GM12878 (cell line): ENCODE measurements around the gene ETV2. TPM values are rescaled to one million over a fixed set of nuclear protein-coding genes. Genes with fewer than 3 reads are reported as not detected.

Experiments
- ATAC-seq: fragments of 200-7000 bp; cut with Tn5 transposase; 3 replicates; pipeline ENCODE4 v1.9.1; 2020; ENCODE audit warnings: mild to moderate bottlenecking, moderate library complexity
- BruUV-seq: library from RNA; stranded (reverse); fragments of 400-500 nt; replicated peaks from 2 replicates; lab custom pipeline; 2021; lab: Mats Ljungman, UMichigan
- CTCF ChIA-PET: fragments of 300-600 bp; sonication (Branson Sonifier 250); formaldehyde crosslinking; extraction: SDS; loops from one replicate; lab custom pipeline; 2021; ENCODE audit warnings: inconsistent platforms; lab: Yijun Ruan, JAX
- POLR2A ChIA-PET: fragments of 350-600 bp; formaldehyde crosslinking; extraction: SDS; loops from one replicate; lab custom pipeline; 2021; ENCODE audit warnings: inconsistent platforms; lab: Charles Lee
- RAD21 ChIA-PET: fragments of 300-600 bp; sonication (Branson Sonifier 250); formaldehyde crosslinking; loops from one replicate; lab custom pipeline; 2023; ENCODE audit warnings: antibody characterized with exemption; ENCODE audit not compliant: unreplicated experiment; lab: Charles Lee
- SMC1A ChIA-PET: fragments of 300-600 bp; sonication (Branson Sonifier 250); formaldehyde crosslinking; loops from one replicate; lab custom pipeline; 2023; ENCODE audit not compliant: unreplicated experiment, uncharacterized antibody; lab: Charles Lee
- DNase-seq: peaks from one replicate; pipeline ENCODE4 v3.0.0-alpha.2; 2011; ENCODE audit warnings: low read depth, low spot score
- FAIRE-seq: peaks from 3 replicates; lab custom pipeline; 2011; peaks lifted over from hg19 to GRCh38; lab: Jason Lieb, UNC
- H2AFZ ChIP-seq: 2 replicates; pipeline ENCODE4 v1.6.0; 2011; ENCODE audit warnings: low read depth, low read length, control low read depth; ENCODE audit not compliant: control insufficient read depth
- H3K27ac ChIP-seq: 2 replicates; pipeline ENCODE4 v1.5.1; 2011; ENCODE audit warnings: control low read depth; ENCODE audit not compliant: control insufficient read depth, insufficient read depth
- H3K27me3 ChIP-seq, 2 experiments: replicated peaks in 1 of 2; 2 replicates each; pipeline versions ENCODE4 v1.6.0 to v1.6.1; 2011; ENCODE audit warnings: low read length in 1 of 2; ENCODE audit not compliant: control insufficient read depth in 2 of 2, insufficient read depth in 2 of 2
- H3K36me3 ChIP-seq, 2 experiments: 2 replicates each; pipeline ENCODE4 v1.5.1; 2011; ENCODE audit warnings: low read length in 1 of 2; ENCODE audit not compliant: control insufficient read depth in 2 of 2, insufficient read depth in 2 of 2
- H3K4me1 ChIP-seq: 2 replicates; pipeline ENCODE4 v1.6.1; 2011; ENCODE audit warnings: mild to moderate bottlenecking, low read length, moderate library complexity, mixed read lengths; ENCODE audit not compliant: control insufficient read depth, insufficient read depth
- H3K4me2 ChIP-seq: 2 replicates; pipeline ENCODE4 v1.6.0; 2011; ENCODE audit warnings: control low read depth; ENCODE audit not compliant: control insufficient read depth, insufficient read depth
- H3K4me3 ChIP-seq: fragments of 200-600 bp; sonication (generic); 2 replicates; pipeline ENCODE4 v1.5.1; 2016
- H3K79me2 ChIP-seq: 2 replicates; pipeline ENCODE4 v1.6.0; 2011; ENCODE audit warnings: low read length; ENCODE audit not compliant: control insufficient read depth, insufficient read depth
- H3K9ac ChIP-seq: 2 replicates; pipeline ENCODE4 v1.8.0; 2011; ENCODE audit warnings: low read length, control low read depth, mixed read lengths; ENCODE audit not compliant: control insufficient read depth, insufficient read depth
- H3K9me3 ChIP-seq: replicated peaks from 3 replicates; pipeline ENCODE4 v1.5.1; 2011; ENCODE audit warnings: mild to moderate bottlenecking, low read length; ENCODE audit not compliant: control insufficient read depth, insufficient read depth
- H4K20me1 ChIP-seq: 2 replicates; pipeline ENCODE4 v1.6.0; 2011; ENCODE audit not compliant: control insufficient read depth, insufficient read depth
- CBX5 ChIP-seq: sonication (generic); IDR thresholded peaks from 2 replicates; pipeline ENCODE4 v1.6.1; 2016; ENCODE audit warnings: low read depth, moderate library complexity, mild to moderate bottlenecking, inconsistent platforms
- EP300 ChIP-seq, 2 experiments: fragments of 150-350 bp in 1 of 2; IDR thresholded peaks; 2 replicates each; pipeline ENCODE4 v1.6.1; 2011 to 2012; ENCODE audit warnings: low read depth in 2 of 2, low read length in 2 of 2, borderline replicate concordance in 1 of 2, improper control_type of control experiment in 1 of 2, inconsistent platforms in 1 of 2; ENCODE audit not compliant: control insufficient read depth in 1 of 2
- MTA3 ChIP-seq: IDR thresholded peaks from 2 replicates; pipeline ENCODE4 v1.6.1; 2012; ENCODE audit warnings: low read length, inconsistent platforms, borderline replicate concordance
- NFIC ChIP-seq: IDR thresholded peaks from 2 replicates; pipeline ENCODE4 v1.6.1; 2012; ENCODE audit warnings: low read depth, mild to moderate bottlenecking, inconsistent platforms, low read length, moderate library complexity
- NR2C1 ChIP-seq: fragments of 450-650 bp; IDR thresholded peaks from 2 replicates; pipeline ENCODE4 v1.6.1; 2017; ENCODE audit warnings: antibody characterized with exemption, mild to moderate bottlenecking, moderate library complexity
- NR2F1 ChIP-seq: fragments of 450-650 bp; conservative IDR thresholded peaks from 2 replicates; pipeline ENCODE4 v1.6.1; 2017; ENCODE audit warnings: mild to moderate bottlenecking
- WGBS: methylation state at CpG from one replicate; pipeline ENCODE4 v1.1.6; 2016; ENCODE audit warnings: low lambda C conversion rate; ENCODE audit not compliant: insufficient replicate concordance, insufficient coverage; ENCODE audit errors: missing lambda C conversion rate; 5-methylcytosine and 5-hydroxymethylcytosine counted together
- in situ Hi-C: fragments of 300-500 bp; cut with MboI; formaldehyde crosslinking; loops from 9 replicates; pipeline ENCODE4 v1.14.3; 2018; ENCODE audit warnings: mixed read lengths
- intact Hi-C: fragments of 100-400 bp; cut with micrococcal nuclease; formaldehyde crosslinking; loops from one replicate; pipeline ENCODE4 v1.14.2; 2022; ENCODE audit not compliant: unreplicated experiment
- polyA plus RNA-seq, 11 experiments: library from polyadenylated mRNA; depleted of rRNA in 4 of 11; unstranded in 6 of 11; stranded (reverse) in 5 of 11; fragments of >200 nt; fragmentation: Nextera tagmentation in 4 of 11; fragmentation: Illumina TruSeq in 1 of 11; extraction: Ambion mirVana in 4 of 11; extraction: Trizol in 1 of 11; gene quantifications; 1 replicate in 1 of 11; 2 replicates in 10 of 11; pipeline versions ENCODE4 v1.2.1 to v1.2.3, GENCODE V29; 2011 to 2016; ENCODE audit warnings: inconsistent platforms in 2 of 11, missing spikeins in 2 of 11, low read depth in 1 of 11
- total RNA-seq, 4 experiments: library from RNA; depleted of rRNA in 3 of 4; stranded (reverse); fragments of >200 nt in 3 of 4; fragmentation: Illumina TruSeq in 1 of 4; extraction: Trizol in 1 of 4; gene quantifications; 2 replicates each; pipeline versions ENCODE4 v1.2.1 to v1.2.3, GENCODE V29; 2013 to 2021
- TF ChIP-seq, protein P1 (sequence below): fragments of 450-650 bp; IDR thresholded peaks from 2 replicates; pipeline ENCODE4 v1.6.1; 2016; ENCODE audit warnings: mild to moderate bottlenecking
- TF ChIP-seq, protein P2 (sequence below): fragments of 450-650 bp; IDR thresholded peaks from 2 replicates; pipeline ENCODE4 v1.6.1; 2018; ENCODE audit warnings: mild to moderate bottlenecking, low read depth, moderate library complexity; ENCODE audit not compliant: partially characterized antibody
- TF ChIP-seq, protein P3 (sequence below): fragments of 450-650 bp; IDR thresholded peaks from 2 replicates; pipeline ENCODE4 v1.6.1; 2017; ENCODE audit warnings: low read depth, mild to moderate bottlenecking, moderate library complexity
- TF ChIP-seq, protein P4 (sequence below): IDR thresholded peaks from 2 replicates; pipeline ENCODE4 v1.6.1; 2012; ENCODE audit warnings: low read length, inconsistent platforms

The ETV2 gene
- total and polyA plus RNA-seq, 10 of the 15 experiments (the other 5 are each of a cell fraction or from before 2014, with no cell fraction given) = 0.10 to 1.4 (median 0.54) TPM; not detected in 1

DNA sequence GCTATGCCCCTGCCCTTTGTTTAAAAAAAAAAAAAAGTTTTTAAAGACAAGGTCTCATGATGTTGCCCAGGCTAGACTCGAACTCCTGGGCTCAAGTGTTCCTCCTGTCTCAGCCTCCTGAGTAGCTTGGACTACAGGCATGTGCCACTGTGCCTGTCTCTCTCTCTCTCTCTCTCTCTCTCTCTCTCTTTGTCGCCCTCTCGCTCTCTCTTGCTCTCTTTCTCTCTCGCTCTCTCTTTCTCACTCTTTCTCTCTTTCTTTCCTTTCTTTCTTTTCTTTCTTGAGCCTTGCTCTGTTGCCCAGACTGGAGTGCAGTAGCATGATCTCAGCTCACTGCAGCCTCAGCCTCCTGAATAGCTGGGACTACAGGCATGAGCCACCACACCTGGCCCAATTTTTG, 14.1 kb downstream of the ETV2 start:
- Histone ChIP-seq H3K4me2 (no peak overlapping the region), H3K9me3 (no peaks in the 10 kb centered on the region), H3K27ac (no peak overlapping the region), H3K79me2 (peaks cover 5% of the 10 kb centered on the region), H4K20me1 (no peaks in the 10 kb centered on the region), H3K36me3 (peaks cover 13 to 14% of the 10 kb centered on the region in 2 experiments; a peak in 3 of 4 replicates), H3K27me3 (no peaks in the 10 kb centered on the region), H3K4me3 (no peak overlapping the region), H3K9ac (no peak overlapping the region), H2AFZ (no peak overlapping the region), H3K4me1 (no peaks in the 10 kb centered on the region)
- TF ChIP-seq NR2F1 = no peak
- TF ChIP-seq NFIC = no peak
- TF ChIP-seq, protein P1, sequence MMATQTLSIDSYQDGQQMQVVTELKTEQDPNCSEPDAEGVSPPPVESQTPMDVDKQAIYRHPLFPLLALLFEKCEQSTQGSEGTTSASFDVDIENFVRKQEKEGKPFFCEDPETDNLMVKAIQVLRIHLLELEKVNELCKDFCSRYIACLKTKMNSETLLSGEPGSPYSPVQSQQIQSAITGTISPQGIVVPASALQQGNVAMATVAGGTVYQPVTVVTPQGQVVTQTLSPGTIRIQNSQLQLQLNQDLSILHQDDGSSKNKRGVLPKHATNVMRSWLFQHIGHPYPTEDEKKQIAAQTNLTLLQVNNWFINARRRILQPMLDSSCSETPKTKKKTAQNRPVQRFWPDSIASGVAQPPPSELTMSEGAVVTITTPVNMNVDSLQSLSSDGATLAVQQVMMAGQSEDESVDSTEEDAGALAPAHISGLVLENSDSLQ = no peak
- 100% methylated on average over 4 of the region's 4 CpGs for WGBS
- ChIA-PET RAD21 (no interaction called here), CTCF (interaction anchor here (2.0 kb wide), 1 partner anchor 107 kb away, joined by 9 read pairs; no protein-coding TSS in a partner anchor), SMC1A (no interaction called here), POLR2A (no interaction called here)
- no TSS peak for BruUV-seq
- in situ Hi-C loops (no loop called here), intact Hi-C loops (no loop called here)
- FAIRE-seq (no peak), ATAC-seq (no peak), DNase-seq (no peak)

DNA sequence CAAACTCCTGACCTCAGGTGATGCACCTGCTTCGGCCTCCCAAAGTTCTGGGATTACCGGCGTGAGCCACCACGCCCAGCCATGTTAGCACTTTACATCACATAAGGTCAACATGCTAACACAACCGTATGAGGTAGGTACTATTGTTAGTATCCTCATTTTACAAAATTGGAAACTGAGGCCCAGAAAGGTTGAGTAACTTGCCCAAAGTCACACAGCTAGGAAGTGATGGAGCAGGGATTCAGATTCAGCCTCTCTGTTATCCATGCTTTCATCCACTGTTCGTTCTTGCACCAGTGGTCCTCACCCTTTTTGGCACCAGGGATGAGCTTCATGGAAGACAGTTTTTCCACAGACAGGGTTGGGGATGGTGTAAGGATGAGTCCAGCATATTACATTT, 15.2 kb downstream of the ETV2 start:
- SMC1A ChIA-PET = no interaction called here
- BruUV-seq = no TSS peak
- Histone ChIP-seq H3K4me1 (no peaks in the 10 kb centered on the region), H3K4me3 (no peak overlapping the region), H3K4me2 (no peak overlapping the region), H3K36me3 (peaks cover 12 to 13% of the 10 kb centered on the region in 2 experiments; a peak in 3 of 4 replicates), H3K9me3 (no peaks in the 10 kb centered on the region), H3K27ac (no peak overlapping the region), H3K27me3 (no peaks in the 10 kb centered on the region), H4K20me1 (no peaks in the 10 kb centered on the region), H2AFZ (no peak overlapping the region), H3K9ac (no peak overlapping the region), H3K79me2 (no peaks in the 10 kb centered on the region)
- intact Hi-C loops (no loop called here), in situ Hi-C loops (no loop called here)
- RAD21 ChIA-PET = no interaction called here
- CTCF ChIA-PET = no interaction called here
- no peak for FAIRE-seq
- 100% methylated on average over 6 of the region's 6 CpGs for WGBS
- no peak for DNase-seq
- ATAC-seq = no peak
- POLR2A ChIA-PET = interaction anchor here (0.6 to 1.2 kb wide), 3 partner anchors 8 to 396 kb away, joined by 4 to 5 read pairs (median 4); partner anchors contain the start of gene COX6B1
- TF ChIP-seq NR2C1 (no peak), CBX5 (no peak), EP300 (IDR thresholded peaks at IDR 0.05; ENCODE audit: borderline replicate concordance in 1 of 2, control insufficient read depth in 1 of 2, low read depth in 2 of 2, low read length in 2 of 2) (no peak), MTA3 (no peak)
- TF ChIP-seq, protein P2, sequence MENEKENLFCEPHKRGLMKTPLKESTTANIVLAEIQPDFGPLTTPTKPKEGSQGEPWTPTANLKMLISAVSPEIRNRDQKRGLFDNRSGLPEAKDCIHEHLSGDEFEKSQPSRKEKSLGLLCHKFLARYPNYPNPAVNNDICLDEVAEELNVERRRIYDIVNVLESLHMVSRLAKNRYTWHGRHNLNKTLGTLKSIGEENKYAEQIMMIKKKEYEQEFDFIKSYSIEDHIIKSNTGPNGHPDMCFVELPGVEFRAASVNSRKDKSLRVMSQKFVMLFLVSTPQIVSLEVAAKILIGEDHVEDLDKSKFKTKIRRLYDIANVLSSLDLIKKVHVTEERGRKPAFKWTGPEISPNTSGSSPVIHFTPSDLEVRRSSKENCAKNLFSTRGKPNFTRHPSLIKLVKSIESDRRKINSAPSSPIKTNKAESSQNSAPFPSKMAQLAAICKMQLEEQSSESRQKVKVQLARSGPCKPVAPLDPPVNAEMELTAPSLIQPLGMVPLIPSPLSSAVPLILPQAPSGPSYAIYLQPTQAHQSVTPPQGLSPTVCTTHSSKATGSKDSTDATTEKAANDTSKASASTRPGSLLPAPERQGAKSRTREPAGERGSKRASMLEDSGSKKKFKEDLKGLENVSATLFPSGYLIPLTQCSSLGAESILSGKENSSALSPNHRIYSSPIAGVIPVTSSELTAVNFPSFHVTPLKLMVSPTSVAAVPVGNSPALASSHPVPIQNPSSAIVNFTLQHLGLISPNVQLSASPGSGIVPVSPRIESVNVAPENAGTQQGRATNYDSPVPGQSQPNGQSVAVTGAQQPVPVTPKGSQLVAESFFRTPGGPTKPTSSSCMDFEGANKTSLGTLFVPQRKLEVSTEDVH = no peak
- TF ChIP-seq, protein P3, sequence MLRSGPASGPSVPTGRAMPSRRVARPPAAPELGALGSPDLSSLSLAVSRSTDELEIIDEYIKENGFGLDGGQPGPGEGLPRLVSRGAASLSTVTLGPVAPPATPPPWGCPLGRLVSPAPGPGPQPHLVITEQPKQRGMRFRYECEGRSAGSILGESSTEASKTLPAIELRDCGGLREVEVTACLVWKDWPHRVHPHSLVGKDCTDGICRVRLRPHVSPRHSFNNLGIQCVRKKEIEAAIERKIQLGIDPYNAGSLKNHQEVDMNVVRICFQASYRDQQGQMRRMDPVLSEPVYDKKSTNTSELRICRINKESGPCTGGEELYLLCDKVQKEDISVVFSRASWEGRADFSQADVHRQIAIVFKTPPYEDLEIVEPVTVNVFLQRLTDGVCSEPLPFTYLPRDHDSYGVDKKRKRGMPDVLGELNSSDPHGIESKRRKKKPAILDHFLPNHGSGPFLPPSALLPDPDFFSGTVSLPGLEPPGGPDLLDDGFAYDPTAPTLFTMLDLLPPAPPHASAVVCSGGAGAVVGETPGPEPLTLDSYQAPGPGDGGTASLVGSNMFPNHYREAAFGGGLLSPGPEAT = no peak
- TF ChIP-seq, protein P4, sequence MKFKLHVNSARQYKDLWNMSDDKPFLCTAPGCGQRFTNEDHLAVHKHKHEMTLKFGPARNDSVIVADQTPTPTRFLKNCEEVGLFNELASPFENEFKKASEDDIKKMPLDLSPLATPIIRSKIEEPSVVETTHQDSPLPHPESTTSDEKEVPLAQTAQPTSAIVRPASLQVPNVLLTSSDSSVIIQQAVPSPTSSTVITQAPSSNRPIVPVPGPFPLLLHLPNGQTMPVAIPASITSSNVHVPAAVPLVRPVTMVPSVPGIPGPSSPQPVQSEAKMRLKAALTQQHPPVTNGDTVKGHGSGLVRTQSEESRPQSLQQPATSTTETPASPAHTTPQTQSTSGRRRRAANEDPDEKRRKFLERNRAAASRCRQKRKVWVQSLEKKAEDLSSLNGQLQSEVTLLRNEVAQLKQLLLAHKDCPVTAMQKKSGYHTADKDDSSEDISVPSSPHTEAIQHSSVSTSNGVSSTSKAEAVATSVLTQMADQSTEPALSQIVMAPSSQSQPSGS = no peak
